Smooth muscle cell (in vitro differentiated cells): ENCODE measurements around the gene BACH2. TPM values are rescaled to one million over a fixed set of nuclear protein-coding genes. Genes with fewer than 3 reads are reported as not detected.

Experiments used
- DNase-seq: peaks from one replicate; lab custom pipeline; 2025; ENCODE audit not compliant: unreplicated experiment; lab: John Stamatoyannopoulos, UW
- H2AFZ ChIP-seq: fragments of 200-600 bp; sonication (generic); 2 replicates; pipeline ENCODE4 v1.6.0; 2016; ENCODE audit warnings: antibody characterized with exemption, low read depth, mild to moderate bottlenecking
- H3F3A ChIP-seq: fragments of 200-600 bp; sonication (generic); 2 replicates; pipeline ENCODE4 v1.6.0; 2017; ENCODE audit warnings: antibody characterized with exemption, low read depth
- H3K27ac ChIP-seq: fragments of 200-600 bp; sonication (generic); 2 replicates; pipeline ENCODE4 v1.5.1; 2016; ENCODE audit warnings: low read depth, mild to moderate bottlenecking
- H3K27me3 ChIP-seq: fragments of 200-600 bp; sonication (generic); 2 replicates; pipeline ENCODE4 v1.6.1; 2016; ENCODE audit warnings: low read depth, mild to moderate bottlenecking
- H3K36me3 ChIP-seq: fragments of 200-600 bp; sonication (generic); 2 replicates; pipeline ENCODE4 v1.5.1; 2016; ENCODE audit warnings: low read depth
- H3K4me1 ChIP-seq: fragments of 200-600 bp; sonication (generic); 2 replicates; pipeline ENCODE4 v1.5.1; 2016; ENCODE audit warnings: low read depth
- H3K4me2 ChIP-seq: fragments of 200-600 bp; sonication (generic); 2 replicates; pipeline ENCODE4 v1.6.0; 2016; ENCODE audit warnings: mild to moderate bottlenecking
- H3K4me3 ChIP-seq: fragments of 200-600 bp; sonication (generic); 2 replicates; pipeline ENCODE4 v1.5.1; 2016; ENCODE audit warnings: mild to moderate bottlenecking
- H3K79me2 ChIP-seq: fragments of 200-600 bp; sonication (generic); 2 replicates; pipeline ENCODE4 v1.6.0; 2016; ENCODE audit warnings: low read depth, mild to moderate bottlenecking
- H3K9ac ChIP-seq: fragments of 200-600 bp; sonication (generic); 2 replicates; pipeline ENCODE4 v1.6.0; 2016; ENCODE audit warnings: low read depth
- H3K9me3 ChIP-seq: fragments of 200-600 bp; sonication (generic); replicated peaks from 2 replicates; pipeline ENCODE4 v1.5.1; 2016; ENCODE audit warnings: low read depth
- H4K20me1 ChIP-seq: fragments of 200-600 bp; sonication (generic); 2 replicates; pipeline ENCODE4 v1.6.0; 2016; ENCODE audit warnings: low read depth
- whole genome bisulfite sequencing: methylation state at CpG from one replicate; pipeline ENCODE4 v1.1.7; 2016; ENCODE audit warnings: low lambda C conversion rate; 5-methylcytosine and 5-hydroxymethylcytosine counted together
- polyA plus RNA-seq: library from polyadenylated mRNA; unstranded; fragments of >200 nt; fragmentation: Nextera tagmentation; extraction: Ambion mirVana; gene quantifications from 2 replicates; pipeline ENCODE4 v1.2.1, GENCODE V29; 2016
- total RNA-seq: library from RNA; depleted of rRNA; stranded (reverse); fragments of >200 nt; gene quantifications from 2 replicates; pipeline ENCODE4 v1.2.3, GENCODE V29; 2014
- TF ChIP-seq, protein P1 (sequence below): fragments of 200-600 bp; sonication (generic); IDR thresholded peaks from 2 replicates; pipeline ENCODE4 v1.5.1; 2017; ENCODE audit warnings: borderline replicate concordance, mild to moderate bottlenecking, antibody characterized with exemption; ENCODE audit not compliant: insufficient read depth, poor library complexity, severe bottlenecking

Gene BACH2
- total and polyA plus RNA-seq, 2 experiments from 2014 or later = 3.0 to 4.5 TPM

GRCh38 chr6:90315354-90315950 is 18.8 kb upstream of the BACH2 start:
- H3K4me3 ChIP-seq = no peak overlapping the region
- H3K27me3 ChIP-seq = peaks cover 17% of the 10 kb centered on the region
- H3K4me1 ChIP-seq = no peaks in the 10 kb centered on the region
- H3F3A ChIP-seq = peaks cover 4% of the 10 kb centered on the region
- DNase-seq = no peak
- H2AFZ ChIP-seq = no peak overlapping the region
- no peaks in the 10 kb centered on the region for H4K20me1 ChIP-seq
- H3K27ac ChIP-seq = no peak overlapping the region
- H3K36me3 ChIP-seq = no peaks in the 10 kb centered on the region
- TF ChIP-seq, protein P1, sequence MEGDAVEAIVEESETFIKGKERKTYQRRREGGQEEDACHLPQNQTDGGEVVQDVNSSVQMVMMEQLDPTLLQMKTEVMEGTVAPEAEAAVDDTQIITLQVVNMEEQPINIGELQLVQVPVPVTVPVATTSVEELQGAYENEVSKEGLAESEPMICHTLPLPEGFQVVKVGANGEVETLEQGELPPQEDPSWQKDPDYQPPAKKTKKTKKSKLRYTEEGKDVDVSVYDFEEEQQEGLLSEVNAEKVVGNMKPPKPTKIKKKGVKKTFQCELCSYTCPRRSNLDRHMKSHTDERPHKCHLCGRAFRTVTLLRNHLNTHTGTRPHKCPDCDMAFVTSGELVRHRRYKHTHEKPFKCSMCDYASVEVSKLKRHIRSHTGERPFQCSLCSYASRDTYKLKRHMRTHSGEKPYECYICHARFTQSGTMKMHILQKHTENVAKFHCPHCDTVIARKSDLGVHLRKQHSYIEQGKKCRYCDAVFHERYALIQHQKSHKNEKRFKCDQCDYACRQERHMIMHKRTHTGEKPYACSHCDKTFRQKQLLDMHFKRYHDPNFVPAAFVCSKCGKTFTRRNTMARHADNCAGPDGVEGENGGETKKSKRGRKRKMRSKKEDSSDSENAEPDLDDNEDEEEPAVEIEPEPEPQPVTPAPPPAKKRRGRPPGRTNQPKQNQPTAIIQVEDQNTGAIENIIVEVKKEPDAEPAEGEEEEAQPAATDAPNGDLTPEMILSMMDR = no peak
- no peaks in the 10 kb centered on the region for H3K79me2 ChIP-seq
- 88% methylated on average over 4 of the region's 4 CpGs for WGBS
- H3K4me2 ChIP-seq = no peak overlapping the region
- H3K9ac ChIP-seq = no peak overlapping the region
- no peaks in the 10 kb centered on the region for H3K9me3 ChIP-seq

GRCh38 chr6:90314514-90314913 is 17.9 kb upstream of the BACH2 start:
- no peak overlapping the region for H3K4me3 ChIP-seq
- H3K27me3 ChIP-seq = peaks cover 17% of the 10 kb centered on the region
- H2AFZ ChIP-seq = no peak overlapping the region
- 91% methylated on average over 4 of the region's 4 CpGs for WGBS
- no peak overlapping the region for H3K9ac ChIP-seq
- H3K4me2 ChIP-seq = no peak overlapping the region
- peaks cover 4% of the 10 kb centered on the region for H3F3A ChIP-seq
- no peak for DNase-seq
- no peak overlapping the region for H3K27ac ChIP-seq
- TF ChIP-seq, protein P1 = no peak
- no peaks in the 10 kb centered on the region for H3K4me1 ChIP-seq
- no peaks in the 10 kb centered on the region for H3K36me3 ChIP-seq
- no peaks in the 10 kb centered on the region for H3K9me3 ChIP-seq
- no peaks in the 10 kb centered on the region for H3K79me2 ChIP-seq
- no peaks in the 10 kb centered on the region for H4K20me1 ChIP-seq

- no peaks in the 10 kb centered on the region for H3K36me3 ChIP-seq
These were observed 14.9 kb upstream of the BACH2 start for GRCh38 chr6:90311569-90311968.

More at GRCh38 chr6:90311569-90311968, 14.9 kb upstream of the BACH2 start:
- H4K20me1 ChIP-seq = no peaks in the 10 kb centered on the region
- H3K4me2 ChIP-seq = no peak overlapping the region
- H3K27me3 ChIP-seq = peaks cover 17% of the 10 kb centered on the region
- H2AFZ ChIP-seq = no peak overlapping the region
- TF ChIP-seq, protein P1 = no peak
- H3K27ac ChIP-seq = no peak overlapping the region
- H3K4me1 ChIP-seq = no peaks in the 10 kb centered on the region
- H3K79me2 ChIP-seq = no peaks in the 10 kb centered on the region
- no peak for DNase-seq
- no peak overlapping the region for H3K9ac ChIP-seq
- no peak overlapping the region for H3K4me3 ChIP-seq
- no peaks in the 10 kb centered on the region for H3K9me3 ChIP-seq
- H3F3A ChIP-seq = no peaks in the 10 kb centered on the region
- WGBS = 89% methylated on average over 4 of the region's 4 CpGs
